Esophagus squamous epithelium (tissue), 5 donors: ENCODE data around the gene GET4. TPM values are rescaled to one million over a fixed set of nuclear protein-coding genes. Genes with fewer than 3 reads are reported as not detected.

Experiments used
- DNase-seq: peaks from one replicate; lab custom pipeline; 2025; lab: John Stamatoyannopoulos, UW
- H3K27ac ChIP-seq, 4 donors: fragments of 200-600 bp; sonication (generic); one replicate each; pipeline ENCODE4 v1.5.1; 2016 to 2019; ENCODE audit warnings: mild to moderate bottlenecking in 1 of 4
- H3K27me3 ChIP-seq, 4 donors: fragments of 200-600 bp; sonication (generic); 1 replicate in 3 of 4; 2 replicates in 1 of 4; pipeline versions ENCODE4 v1.5.1 to v1.6.0; 2017 to 2021; ENCODE audit warnings: antibody characterized with exemption in 1 of 4
- H3K36me3 ChIP-seq, 3 donors: fragments of 200-600 bp; sonication (generic); one replicate each; pipeline ENCODE4 v1.5.1; 2016 to 2019
- H3K4me1 ChIP-seq, 3 donors: fragments of 200-600 bp; sonication (generic); one replicate each; pipeline ENCODE4 v1.5.1; 2017 to 2019
- H3K4me3 ChIP-seq, 4 donors: fragments of 200-600 bp; sonication (generic); 1 replicate in 3 of 4; 2 replicates in 1 of 4; pipeline ENCODE4 v1.5.1; 2016 to 2019; ENCODE audit warnings: mild to moderate bottlenecking in 2 of 4, moderate library complexity in 1 of 4
- H3K9me3 ChIP-seq, 3 donors: fragments of 200-600 bp; sonication (generic); one replicate each; pipeline ENCODE4 v1.5.1; 2016 to 2019
- POLR2A ChIP-seq, 4 donors: fragments of 450-650 bp; IDR thresholded peaks; one replicate each; pipeline ENCODE4 v1.6.1; 2017; ENCODE audit warnings: antibody characterized with exemption in 4 of 4, mild to moderate bottlenecking in 4 of 4, moderate library complexity in 3 of 4
- WGBS, 2 donors: methylation state at CpG; one replicate each; pipeline ENCODE4 v1.1.5; 2018; 5-methylcytosine and 5-hydroxymethylcytosine counted together
- intact Hi-C: fragments of 100-400 bp; cut with DNase I; formaldehyde crosslinking; loops from one replicate; pipeline ENCODE4 v1.15.0; 2022
- total RNA-seq, 4 donors: library from RNA; depleted of rRNA; stranded (reverse); fragments of >200 nt; gene quantifications; one replicate each; pipeline ENCODE4 v1.1.0, GENCODE V29; 2016
- TF ChIP-seq, protein P1 (sequence below), 6 experiments: fragments of 450-650 bp in 4 of 6; fragments of 200-600 bp in 2 of 6; sonication (generic) in 2 of 6; IDR thresholded peaks; one replicate each; pipeline ENCODE4 v1.5.1; 2016 to 2019; ENCODE audit warnings: antibody characterized with exemption in 6 of 6, mild to moderate bottlenecking in 4 of 6, moderate library complexity in 4 of 6
- donor health status: DM: yes; HTN: yes; CAD: no.

The GET4 gene
- total RNA-seq, 4 donors from 2014 or later, result 22.3 to 29.6 (median 27.8) TPM

DNA sequence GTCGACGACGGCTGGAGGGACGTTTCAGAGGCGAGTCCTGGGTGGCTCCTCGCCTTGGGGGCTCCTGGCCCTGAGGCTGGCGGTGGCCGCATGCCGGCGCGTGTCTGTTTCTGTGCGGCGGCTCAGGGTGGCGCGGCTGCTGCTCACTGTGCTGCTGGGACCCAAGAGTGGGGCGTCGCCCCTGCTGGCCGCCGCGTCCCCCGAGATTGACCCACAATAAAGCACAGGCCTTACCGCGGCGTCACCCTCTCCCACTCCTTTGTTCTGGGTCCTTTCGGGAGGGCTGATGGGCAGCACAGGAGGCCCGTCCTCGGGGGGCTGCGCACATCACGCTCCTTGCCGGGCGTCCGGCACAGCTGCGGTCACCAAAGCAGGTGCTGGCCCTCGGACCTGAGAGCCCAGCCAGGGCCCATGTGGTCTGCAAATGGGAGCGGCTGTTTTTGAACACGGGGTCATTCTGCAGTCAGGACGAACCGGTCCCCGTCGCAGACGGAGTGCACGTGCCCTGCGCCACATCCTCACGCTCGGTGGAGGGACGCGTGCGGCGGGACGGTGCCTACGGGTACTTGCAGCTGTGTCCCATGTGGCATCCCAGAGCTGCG, 19.2 kb downstream of the GET4 start:
- intact Hi-C loops, result no loop called here
- no peak overlapping the region for H3K27ac ChIP-seq
- H3K4me3 ChIP-seq, result no peak overlapping the region
- H3K9me3 ChIP-seq, result no peaks in the 10 kb centered on the region
- peaks cover 0 to 17% (median 4%) of the 10 kb centered on the region in 3 donors for H3K4me1 ChIP-seq
- no peaks in the 10 kb centered on the region for H3K27me3 ChIP-seq
- 100% methylated on average over 8 of the region's 52 CpGs; no CpG with 5 or more reads in 1 of the 2 donors for WGBS, 2 donors
- TF ChIP-seq POLR2A (IDR thresholded peaks at IDR 0.05), result no peak
- TF ChIP-seq, protein P1, sequence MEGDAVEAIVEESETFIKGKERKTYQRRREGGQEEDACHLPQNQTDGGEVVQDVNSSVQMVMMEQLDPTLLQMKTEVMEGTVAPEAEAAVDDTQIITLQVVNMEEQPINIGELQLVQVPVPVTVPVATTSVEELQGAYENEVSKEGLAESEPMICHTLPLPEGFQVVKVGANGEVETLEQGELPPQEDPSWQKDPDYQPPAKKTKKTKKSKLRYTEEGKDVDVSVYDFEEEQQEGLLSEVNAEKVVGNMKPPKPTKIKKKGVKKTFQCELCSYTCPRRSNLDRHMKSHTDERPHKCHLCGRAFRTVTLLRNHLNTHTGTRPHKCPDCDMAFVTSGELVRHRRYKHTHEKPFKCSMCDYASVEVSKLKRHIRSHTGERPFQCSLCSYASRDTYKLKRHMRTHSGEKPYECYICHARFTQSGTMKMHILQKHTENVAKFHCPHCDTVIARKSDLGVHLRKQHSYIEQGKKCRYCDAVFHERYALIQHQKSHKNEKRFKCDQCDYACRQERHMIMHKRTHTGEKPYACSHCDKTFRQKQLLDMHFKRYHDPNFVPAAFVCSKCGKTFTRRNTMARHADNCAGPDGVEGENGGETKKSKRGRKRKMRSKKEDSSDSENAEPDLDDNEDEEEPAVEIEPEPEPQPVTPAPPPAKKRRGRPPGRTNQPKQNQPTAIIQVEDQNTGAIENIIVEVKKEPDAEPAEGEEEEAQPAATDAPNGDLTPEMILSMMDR (IDR thresholded peaks at IDR 0.05), result no peak
- peaks cover 41 to 89% (median 48%) of the 10 kb centered on the region in 3 donors for H3K36me3 ChIP-seq
- DNase-seq, result no peak

DNA sequence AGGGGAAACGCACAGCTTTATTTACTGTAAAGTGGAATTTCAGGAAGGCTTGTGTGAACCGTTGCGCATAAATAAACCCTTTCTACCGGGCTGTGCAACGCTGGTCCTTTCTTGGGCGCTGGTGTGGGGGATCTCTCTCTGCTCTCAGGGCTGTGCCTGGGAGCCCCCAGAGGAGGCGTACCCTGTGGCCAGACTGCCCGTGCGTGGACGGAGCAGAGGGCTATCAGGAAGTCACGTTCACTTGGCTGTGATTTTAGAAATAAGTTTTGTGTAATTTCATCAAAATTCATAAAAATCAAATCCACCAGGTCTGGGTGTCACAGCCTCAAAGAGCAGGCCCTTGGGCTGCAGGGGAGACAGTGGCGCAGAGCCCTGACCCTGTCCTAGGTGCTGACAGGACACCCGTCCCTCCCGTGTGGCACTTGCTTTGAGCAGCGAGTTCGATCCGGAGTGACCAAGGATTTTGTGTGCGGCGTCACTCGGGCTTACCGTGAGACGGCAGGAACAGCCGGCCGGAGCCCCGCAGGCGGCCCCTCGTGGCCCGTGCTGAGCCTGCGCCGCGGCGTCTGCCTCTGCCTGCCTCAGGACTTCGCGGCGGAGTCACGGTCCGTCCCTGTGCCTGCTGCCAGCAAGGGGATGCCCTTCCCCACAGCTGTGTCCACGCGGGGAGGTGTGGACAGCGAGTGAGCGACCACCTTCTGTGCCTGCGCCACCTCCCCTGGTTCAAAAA, 20.2 kb downstream of the GET4 start:
- H3K9me3 ChIP-seq, result no peaks in the 10 kb centered on the region
- no peaks in the 10 kb centered on the region for H3K27me3 ChIP-seq
- no peak for DNase-seq
- peaks cover 31 to 80% (median 40%) of the 10 kb centered on the region in 3 donors for H3K36me3 ChIP-seq
- H3K27ac ChIP-seq, result no peak overlapping the region
- peaks cover 7 to 27% (median 13%) of the 10 kb centered on the region in 3 donors for H3K4me1 ChIP-seq
- WGBS, 2 donors, result 85 to 89% methylated on average over 5 to 27 of the region's 42 CpGs
- intact Hi-C loops, result no loop called here
- TF ChIP-seq POLR2A (IDR thresholded peaks at IDR 0.05), result no peak
- TF ChIP-seq, protein P1 (IDR thresholded peaks at IDR 0.05), result no peak
- H3K4me3 ChIP-seq, result no peak overlapping the region

DNA sequence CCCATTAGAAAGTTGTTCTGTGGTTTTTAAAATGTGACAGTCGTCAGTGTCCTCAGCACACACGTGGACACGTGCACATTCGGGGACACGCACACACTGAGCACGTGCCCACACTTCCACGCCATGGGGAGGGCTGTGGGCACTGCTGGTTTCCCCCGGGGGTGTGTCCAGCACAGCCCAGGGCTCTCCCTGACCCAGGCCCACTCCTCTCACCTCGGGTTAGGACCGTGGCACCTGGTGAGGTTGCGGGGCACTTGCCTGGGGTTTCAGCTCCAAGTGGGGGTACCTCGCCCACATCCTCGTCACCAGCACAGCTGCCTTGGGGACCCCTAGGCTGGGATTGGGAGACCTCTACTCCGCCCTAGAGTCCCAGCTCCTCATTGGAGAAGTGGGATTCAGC, 20.7 kb downstream of the GET4 start:
- H3K27ac ChIP-seq, result no peak overlapping the region
- 82 to 88% methylated on average over 4 to 6 of the region's 14 CpGs for WGBS, 2 donors
- peaks cover 11 to 31% (median 13%) of the 10 kb centered on the region in 3 donors for H3K4me1 ChIP-seq
- TF ChIP-seq, protein P1 (IDR thresholded peaks at IDR 0.05), result no peak
- TF ChIP-seq POLR2A (IDR thresholded peaks at IDR 0.05), result no peak
- no peaks in the 10 kb centered on the region for H3K27me3 ChIP-seq
- no peaks in the 10 kb centered on the region for H3K9me3 ChIP-seq
- H3K4me3 ChIP-seq, result no peak overlapping the region
- DNase-seq, result no peak
- peaks cover 26 to 74% (median 34%) of the 10 kb centered on the region in 3 donors for H3K36me3 ChIP-seq
- intact Hi-C loops, result no loop called here

DNA sequence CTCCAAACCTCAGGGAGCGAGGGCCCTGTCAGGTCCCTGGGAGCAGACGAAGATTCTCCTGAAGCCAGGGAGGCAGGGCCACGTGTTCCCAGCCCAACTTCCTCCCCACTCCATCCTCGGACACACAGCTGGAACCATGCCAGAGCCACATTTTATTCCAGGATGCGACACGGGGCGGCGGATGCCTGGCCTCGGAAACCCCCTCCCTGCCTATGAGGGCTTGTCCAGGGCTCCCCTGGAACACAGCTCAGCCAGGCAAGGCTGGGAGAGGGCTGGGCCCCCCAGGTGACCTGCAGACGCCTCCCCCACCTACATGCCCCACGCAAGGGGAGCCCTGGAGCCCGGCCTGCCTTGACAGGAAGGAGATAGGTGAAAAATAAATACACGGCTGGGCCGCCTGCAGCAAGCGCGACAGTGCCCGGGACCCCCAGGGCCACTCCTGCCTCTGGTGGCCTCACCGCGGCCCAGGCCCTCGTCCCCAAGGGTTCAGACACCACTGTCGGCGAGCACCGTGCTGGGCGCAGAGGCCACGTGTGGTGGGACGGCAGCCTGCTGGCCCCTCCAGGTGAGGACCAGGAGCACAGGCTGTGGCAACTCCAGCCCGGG, 21.5 kb downstream of the GET4 start:
- no peak for DNase-seq
- WGBS, 2 donors, result 37 to 87% methylated on average over 3 to 12 of the region's 27 CpGs
- H3K27me3 ChIP-seq, result no peaks in the 10 kb centered on the region
- TF ChIP-seq, protein P1 (IDR thresholded peaks at IDR 0.05), result no peak
- no peak overlapping the region for H3K4me3 ChIP-seq
- no peaks in the 10 kb centered on the region for H3K9me3 ChIP-seq
- H3K36me3 ChIP-seq, result peaks cover 23 to 66% (median 31%) of the 10 kb centered on the region in 3 donors
- intact Hi-C loops, result no loop called here
- no peak overlapping the region for H3K27ac ChIP-seq
- H3K4me1 ChIP-seq, result peaks cover 11 to 31% (median 13%) of the 10 kb centered on the region in 3 donors

DNA sequence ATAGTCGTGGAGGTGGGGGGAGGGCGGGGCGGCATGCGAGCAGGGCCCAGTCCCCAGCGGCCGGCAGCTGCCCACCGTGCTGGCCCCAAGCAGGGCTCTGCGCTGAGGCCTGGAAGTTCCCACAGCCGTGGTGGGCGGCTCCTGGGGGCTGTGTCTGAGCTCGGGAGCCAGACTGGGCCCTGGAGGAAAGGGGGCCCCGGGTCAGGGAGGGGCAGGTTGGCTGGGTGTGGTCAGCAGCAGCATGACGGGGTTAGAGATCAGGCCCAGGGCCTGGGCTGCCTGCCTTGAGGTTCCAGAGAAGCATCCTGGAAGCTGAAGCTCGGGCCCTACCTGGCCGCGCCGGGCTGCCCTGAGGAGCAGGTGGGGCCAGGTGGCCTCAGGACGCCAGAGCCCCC, 22.1 kb downstream of the GET4 start:
- intact Hi-C loops, result no loop called here
- Histone ChIP-seq H3K36me3 (peaks cover 23 to 60% (median 31%) of the 10 kb centered on the region in 3 donors), H3K27ac (no peak overlapping the region)

More for the DNA sequence above, 22.1 kb downstream of the GET4 start:
- WGBS, 2 donors, result no CpG with 5 or more reads among the region's 18 CpGs
- no peak for DNase-seq
- H3K9me3 ChIP-seq, result no peaks in the 10 kb centered on the region
- TF ChIP-seq POLR2A (IDR thresholded peaks at IDR 0.05), result no peak
- TF ChIP-seq, protein P1 (IDR thresholded peaks at IDR 0.05), result no peak
- H3K4me3 ChIP-seq, result no peak overlapping the region
- no peaks in the 10 kb centered on the region for H3K27me3 ChIP-seq
- H3K4me1 ChIP-seq, result peaks cover 11 to 31% (median 13%) of the 10 kb centered on the region in 3 donors
